T-helper 1 cell (primary cell): ENCODE data around the gene BCL11A.

Experiments
- DNase-seq, 5 donors: peaks; one replicate each; pipeline ENCODE4 v3.0.0-alpha.2; 2012 to 2020

The BCL11A gene

GRCh38 chr2:60558536-60558935, 5.1 kb upstream of the BCL11A start:
- no peak for DNase-seq

- DNase-seq, result no peak
These were observed 4.0 kb upstream of the BCL11A start for GRCh38 chr2:60557486-60557864.

GRCh38 chr2:60556576-60557485, 3.4 kb upstream of the BCL11A start:
- no peak for DNase-seq

GRCh38 chr2:60556175-60556574, 2.7 kb upstream of the BCL11A start:
- no peak for DNase-seq

GRCh38 chr2:60555783-60556139, 2.3 kb upstream of the BCL11A start:
- no peak for DNase-seq

GRCh38 chr2:60555066-60555782, 1.8 kb upstream of the BCL11A start:
- peak in 4 of 5 donors; percentile 29 to 59 (median 48) for DNase-seq

- no peak for DNase-seq
These were observed 1.2 kb upstream of the BCL11A start for GRCh38 chr2:60554646-60555065.

- DNase-seq, result peak in 1 of 5 donors; percentile 5
These were observed 706 bp upstream of the BCL11A start for GRCh38 chr2:60554074-60554645.

GRCh38 chr2:60552851-60553494, 481 bp downstream of the BCL11A start:
- no peak for DNase-seq

- DNase-seq, result no peak
These were observed 1.2 kb downstream of the BCL11A start for GRCh38 chr2:60552078-60552850.

GRCh38 chr2:60551240-60552077, 2.0 kb downstream of the BCL11A start:
- DNase-seq, result no peak

GRCh38 chr2:60550984-60551239, 2.5 kb downstream of the BCL11A start:
- DNase-seq, result no peak

GRCh38 chr2:60550178-60550983, 3.1 kb downstream of the BCL11A start:
- peak in 1 of 5 donors; percentile 46 for DNase-seq

GRCh38 chr2:60549928-60550177, 3.6 kb downstream of the BCL11A start:
- no peak for DNase-seq

- DNase-seq, result no peak
These were observed 4.1 kb downstream of the BCL11A start for GRCh38 chr2:60549238-60549927.

- DNase-seq, result no peak
These were observed 4.6 kb downstream of the BCL11A start for GRCh38 chr2:60548845-60549237.

- no peak for DNase-seq
These were observed 5.1 kb downstream of the BCL11A start for GRCh38 chr2:60548311-60548710.

- no peak for DNase-seq
These were observed 5.6 kb downstream of the BCL11A start for GRCh38 chr2:60547841-60548240.

GRCh38 chr2:60546756-60547420, 6.6 kb downstream of the BCL11A start:
- DNase-seq, result no peak
